NCI-H524 (cell line): ENCODE data around the gene RXRA.

Source experiments
- DNase-seq, 2 experiments: peaks; one replicate each; lab custom pipeline; 2025; lab: John Stamatoyannopoulos, UW

Gene RXRA

DNA sequence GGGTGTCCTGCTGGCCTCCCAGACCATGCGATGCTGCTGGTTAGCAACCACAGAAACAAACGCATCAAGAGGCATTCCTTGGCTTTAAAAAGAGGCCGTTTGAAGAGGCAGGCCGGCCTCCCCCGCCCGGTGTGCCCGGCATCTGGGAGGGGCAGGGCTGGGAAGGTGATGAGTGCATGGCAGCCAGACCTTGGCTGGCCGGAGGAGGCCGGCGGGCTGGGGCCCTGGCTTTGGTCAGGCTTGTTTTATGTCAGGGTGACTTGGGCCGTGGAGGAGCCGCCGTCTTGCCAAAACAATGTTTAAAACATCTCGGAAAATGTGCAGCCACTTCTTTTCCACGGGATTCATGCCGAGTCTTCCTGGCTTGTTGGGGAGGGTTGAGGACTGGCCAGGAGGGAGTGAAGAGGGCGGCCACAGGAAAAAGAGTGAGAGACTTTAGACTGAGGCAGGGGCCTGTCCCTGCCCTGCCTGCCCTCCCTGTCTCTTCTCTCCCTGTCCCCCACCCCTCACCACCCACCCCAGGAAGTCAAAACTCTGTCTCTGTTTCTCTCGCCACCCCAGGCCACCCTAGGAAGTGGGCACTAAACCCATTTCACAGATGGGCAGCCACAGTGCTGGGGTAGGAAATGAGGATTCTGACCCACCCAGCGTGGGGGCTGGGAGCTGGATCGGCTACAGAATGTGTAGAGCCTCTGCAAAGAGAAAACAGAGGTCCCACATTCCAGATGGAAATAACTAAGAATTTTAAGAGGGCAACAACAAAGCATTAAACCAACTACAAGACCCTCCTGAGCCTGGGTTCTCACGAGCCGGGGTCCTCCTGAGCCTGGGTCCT, 143.0 kb downstream of the RXRA start:
- DNase-seq: no peak

DNA sequence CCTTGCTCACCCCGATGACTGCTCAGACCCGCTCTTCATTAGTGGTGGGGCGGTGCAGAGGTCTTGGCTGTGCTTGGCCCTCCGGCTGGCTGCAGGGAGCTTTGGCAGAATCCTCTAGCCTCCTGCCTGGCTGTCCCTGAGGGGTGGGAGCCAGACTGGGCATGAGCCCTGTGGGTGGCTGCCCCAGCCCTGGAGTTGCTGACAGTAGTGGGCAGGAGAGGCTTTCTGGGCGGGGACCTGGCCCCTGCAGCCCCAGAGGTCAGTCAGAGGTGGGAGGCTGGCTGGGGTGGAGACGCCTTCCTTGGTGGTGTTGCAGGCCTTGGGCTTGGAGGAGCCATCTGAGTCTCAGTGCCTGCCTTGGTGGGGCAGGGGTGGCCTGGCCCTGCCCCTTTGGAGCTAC, 146.0 kb downstream of the RXRA start:
- DNase-seq: no peak

DNA sequence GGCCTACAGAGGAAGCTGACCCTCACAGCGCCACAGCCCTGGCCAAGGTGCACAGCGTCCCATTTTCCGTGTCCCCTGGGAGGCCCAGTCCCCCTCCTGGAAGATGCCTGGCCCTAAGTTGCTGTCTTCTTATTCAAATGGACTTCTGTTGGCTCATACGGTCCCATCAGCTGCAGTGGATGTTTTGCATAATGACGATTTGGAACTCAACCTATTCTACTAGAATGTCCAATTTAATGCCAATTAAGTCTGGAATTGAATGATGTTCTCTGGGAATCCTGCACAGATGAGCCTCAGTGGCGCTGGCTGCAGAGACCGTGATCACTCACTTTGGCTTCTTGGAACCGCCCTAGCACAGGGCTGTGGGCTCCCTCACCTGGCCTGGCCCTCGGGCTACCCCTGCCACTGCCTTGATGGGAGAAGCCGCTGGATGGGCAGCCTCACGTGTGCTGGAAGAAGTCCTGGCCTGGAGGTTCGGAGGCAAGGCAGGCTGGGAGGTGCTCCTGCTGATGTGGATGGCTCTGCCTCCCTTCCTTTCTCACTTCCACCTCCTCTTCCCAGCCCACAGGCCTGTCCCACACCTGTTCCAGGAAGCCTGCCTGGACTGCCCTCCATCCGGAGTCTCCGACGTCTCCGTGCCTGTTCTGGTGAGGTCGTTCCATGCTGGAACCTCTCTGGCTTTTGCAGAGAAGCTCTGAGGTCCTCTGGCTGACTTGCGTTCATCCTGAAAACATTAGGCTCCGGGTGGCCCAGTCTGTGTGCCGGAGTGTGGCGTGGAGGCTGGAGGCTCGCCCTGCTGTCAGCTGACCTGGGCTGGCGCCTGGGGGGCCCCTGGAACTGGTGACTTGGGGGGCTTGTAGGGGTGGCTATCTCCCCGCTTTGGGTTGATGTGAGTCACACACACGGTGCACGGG, 147.1 kb downstream of the RXRA start:
- no peak for DNase-seq

DNA sequence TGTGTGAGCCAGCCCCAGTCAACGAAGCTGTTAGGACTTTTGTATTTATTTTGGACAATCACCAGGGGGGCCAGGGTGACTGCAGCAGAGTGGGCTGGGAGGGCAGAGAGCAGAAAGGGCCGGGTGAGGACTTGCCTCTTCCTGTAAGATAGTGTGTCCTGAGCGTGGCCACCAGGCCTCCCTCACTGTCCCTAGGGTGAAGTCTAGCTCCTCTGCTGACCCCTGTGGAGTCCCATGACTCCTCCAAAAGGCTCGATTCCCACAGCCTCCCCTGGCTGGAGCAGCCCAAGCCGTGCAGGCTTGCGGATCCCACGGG, 147.8 kb downstream of the RXRA start:
- no peak for DNase-seq

DNA sequence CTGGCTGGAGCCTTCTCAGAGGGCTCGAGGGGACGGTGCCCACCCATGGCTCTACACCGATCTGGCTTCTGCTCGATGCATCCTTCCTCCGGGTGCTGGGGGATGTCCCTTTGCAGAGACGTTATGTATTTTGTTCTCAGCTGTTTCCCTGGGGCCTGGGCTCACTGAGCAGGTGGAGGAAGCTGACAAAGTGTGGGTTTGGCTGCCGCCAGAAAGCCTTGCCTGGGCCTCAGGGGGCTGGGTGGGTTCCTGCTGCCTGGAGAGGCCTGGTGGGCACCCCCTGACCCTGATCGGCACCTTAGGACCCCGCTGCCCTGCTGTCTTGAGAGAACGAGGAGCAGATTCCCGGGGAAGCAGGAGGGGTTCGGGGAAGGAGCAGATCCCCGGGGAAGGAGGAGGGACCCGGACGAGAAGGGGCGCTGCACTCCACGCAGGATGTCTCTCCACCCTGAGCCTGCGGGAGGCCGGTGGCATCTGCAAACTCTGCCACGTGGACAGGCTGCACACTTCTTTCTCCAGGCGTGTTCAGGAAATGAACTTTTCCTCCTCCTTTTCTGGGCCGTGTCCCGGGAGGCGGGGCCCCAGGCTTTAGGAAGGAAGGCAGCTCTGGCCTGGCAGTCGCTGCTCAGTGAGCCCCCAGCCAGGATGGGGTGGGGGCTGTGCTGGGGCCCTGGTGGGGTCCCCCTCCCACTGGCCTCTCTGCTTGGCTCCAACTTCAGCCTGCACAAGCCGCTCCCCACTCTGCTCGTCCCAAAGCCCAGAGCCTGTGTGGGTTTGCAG, 148.9 kb downstream of the RXRA start:
- DNase-seq: no peak

DNA sequence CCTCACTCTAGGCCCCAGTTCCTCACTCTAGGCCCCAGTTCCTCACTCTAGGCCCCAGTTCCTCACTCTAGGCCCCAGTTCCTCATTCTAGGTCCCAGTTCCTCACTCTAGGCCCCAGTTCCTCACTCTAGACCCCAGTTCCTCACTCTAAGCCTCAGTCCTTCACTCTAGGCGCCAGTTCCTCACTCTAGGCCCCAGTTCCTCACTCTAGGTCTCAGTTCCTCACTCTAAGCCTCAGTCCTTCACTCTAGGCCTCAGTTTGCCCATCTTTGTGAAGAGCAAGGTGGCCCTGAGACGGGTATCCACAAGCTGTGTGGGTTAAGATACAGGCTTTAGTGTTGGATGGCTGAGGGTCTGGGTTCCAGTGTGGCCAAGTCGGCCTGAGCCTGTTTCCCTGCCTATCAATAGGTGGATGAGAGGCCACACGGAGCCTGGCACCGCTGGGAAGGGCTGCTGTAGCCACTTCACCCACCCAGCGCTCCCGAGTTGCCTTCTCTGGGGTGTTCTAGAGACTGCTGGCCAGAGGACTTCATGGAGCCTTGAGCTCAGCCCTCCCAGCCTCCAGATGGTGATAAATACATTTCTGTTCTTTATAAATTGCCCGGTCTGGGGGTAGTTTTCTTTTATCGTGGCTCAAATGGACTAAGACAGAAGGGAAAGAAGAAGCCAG, 150.2 kb downstream of the RXRA start:
- no peak for DNase-seq

DNA sequence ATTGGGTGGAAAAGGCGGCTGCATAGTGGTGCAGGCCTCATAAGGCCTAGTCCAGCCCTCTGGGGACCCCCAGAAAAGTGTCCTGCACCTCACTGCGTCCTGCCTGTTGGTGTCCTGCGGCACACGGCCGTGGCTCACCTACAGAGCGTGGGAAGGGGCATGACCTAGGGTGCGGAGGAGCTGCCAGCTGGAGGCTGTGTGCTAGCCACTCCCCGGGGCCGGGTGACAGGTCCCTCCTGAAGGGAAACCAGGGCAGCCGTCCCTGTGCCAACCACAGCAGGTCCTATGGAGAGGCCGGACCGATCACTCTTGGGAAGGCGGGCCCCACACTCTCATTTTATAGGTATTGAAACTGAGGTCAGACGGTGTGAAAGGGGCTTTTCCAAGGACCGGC, 150.7 kb downstream of the RXRA start:
- no peak for DNase-seq

DNA sequence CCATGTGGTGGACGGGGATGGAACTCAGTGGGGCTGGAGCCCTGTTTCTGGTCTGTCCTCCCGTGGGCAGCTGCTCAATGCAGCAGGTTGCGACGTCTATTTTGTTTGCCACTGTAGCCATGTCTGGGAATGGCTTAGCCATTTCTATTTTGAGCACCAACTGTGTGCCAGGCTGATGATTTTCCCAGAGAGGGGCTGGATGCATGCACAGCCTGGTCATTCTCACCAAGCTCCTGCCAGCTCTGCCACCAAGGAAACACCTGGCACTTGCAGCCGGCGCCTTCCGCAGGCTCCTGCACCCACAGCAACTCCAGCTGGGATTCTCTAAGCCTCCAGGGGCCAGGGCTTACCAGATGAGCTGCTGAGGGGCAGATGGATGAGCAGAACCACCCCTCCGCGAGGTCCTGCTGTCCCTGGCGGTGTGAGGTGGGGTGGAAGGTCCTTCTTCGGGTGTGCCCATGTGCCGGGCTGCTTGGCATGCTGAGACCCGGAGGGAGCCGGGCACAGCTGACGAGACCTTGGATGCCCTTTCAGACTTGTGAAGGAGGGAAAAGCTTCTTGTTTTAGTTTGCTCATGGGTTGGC, 151.2 kb downstream of the RXRA start:
- DNase-seq: peak; percentile 83 to 95

DNA sequence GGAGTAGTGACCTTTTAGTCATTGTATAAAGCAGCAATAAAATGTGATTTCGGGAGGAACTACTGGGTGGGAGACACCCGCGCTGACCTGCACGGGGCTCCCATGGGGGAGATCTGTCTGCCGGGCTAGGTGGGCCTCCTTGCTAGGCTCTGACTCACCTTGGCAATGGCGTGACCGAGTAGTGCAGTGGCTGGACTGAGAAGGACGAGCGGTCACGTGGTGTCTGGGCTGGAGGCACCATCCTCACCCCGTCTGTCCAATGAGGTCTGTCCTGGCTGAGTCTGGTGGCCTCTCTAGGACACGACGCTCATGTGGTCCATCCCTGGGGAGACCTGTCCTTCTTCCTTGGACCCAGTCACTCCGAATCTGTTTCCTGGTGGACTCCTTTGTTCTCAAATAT, 151.7 kb downstream of the RXRA start:
- no peak for DNase-seq

DNA sequence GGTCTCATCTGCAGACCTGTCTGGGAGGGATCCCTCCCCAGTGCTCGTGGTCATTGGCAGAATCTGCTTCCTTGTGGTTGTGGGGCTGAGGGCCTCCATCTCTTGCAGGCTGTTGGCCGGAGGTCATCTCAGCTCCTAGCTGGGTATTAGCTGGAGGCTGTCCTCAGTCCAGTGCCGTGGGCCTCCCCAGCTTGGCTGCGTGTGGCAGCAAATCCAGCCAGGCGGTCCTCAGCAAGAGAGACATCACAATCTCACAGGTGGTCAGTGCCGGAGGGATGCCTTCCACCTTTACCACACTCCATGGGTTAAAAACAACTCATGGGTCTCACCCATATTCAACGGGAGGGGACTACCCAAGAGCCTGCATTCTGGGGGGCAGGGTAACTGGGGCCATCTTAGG, 155.5 kb downstream of the RXRA start:
- DNase-seq: no peak

DNA sequence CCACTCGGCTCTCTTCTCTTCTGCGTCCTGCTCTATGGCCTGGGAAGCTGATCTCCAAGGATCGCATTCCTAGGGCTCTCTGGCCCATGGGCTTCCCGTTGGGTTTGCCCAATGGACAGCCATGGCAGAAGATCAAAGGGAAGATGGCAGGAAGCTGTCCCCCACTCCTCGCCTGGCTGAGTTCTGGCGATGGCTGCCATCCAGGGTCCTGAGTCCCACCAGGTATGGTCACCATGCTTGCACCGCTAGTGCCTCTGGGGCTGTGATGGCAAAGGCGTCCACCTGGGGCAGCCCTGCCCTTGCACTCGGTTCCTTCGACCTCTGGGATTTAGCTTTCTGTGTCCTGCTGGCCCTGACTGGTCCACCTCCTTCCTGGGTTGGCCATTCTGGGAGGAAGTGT, 156.0 kb downstream of the RXRA start:
- DNase-seq: no peak

DNA sequence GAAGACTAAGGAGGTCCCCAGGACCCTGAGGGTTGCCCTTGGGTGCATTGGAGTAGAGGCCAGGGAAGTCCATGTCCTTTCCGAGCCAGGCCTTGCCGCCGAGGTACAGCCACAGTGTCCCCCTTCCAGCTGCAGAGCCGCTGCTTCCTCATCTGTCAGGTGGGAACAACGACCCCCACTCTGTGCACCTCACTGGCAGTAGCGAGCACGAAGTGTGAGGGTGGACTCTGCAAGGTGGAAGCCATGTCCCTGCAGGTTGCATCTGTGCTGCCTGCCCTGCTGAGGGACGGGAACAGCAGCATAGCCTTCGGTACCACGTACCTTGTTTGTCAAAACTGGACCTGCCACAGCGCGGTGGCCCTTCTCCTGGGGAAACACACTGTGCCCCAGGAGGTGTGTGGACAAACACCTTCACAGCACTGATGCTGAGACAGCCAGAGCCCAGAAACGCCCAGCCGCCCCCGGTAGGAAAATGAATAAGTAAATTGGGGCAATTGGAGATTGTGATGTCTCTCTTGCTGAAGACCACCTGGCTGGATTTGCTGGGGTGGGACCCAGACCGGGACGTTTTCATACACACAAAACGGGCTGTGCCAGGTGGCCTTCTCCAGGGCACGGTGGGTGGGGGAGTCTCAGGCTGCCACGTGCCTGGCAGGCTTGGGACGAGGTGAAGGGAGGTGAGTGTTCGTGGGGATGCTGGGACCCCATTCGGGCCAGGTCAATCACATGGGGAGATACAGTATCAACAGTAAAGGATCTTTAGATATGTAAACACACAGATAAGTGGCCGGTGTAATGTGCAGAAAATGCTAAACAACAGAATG, 157.3 kb downstream of the RXRA start:
- no peak for DNase-seq

DNA sequence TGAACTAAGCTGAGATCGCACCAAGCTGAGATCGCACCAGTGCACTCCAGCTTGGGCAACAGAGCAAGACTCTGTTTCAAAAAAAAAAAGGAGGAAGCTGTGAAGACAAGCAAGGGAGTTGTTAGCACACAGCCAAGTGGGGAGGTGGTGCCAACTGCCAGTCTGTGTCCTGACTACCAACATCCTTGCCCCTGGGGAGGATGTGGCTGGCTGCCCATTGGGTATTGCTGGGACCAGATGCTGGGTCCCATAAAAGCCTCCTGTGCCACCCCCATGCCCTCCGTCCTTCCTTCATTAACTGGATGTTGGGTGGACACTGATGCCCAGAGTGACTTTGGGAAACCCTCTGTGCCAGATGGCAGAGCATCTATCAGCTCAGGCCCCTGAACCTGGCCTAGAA, 158.2 kb downstream of the RXRA start:
- DNase-seq: no peak

DNA sequence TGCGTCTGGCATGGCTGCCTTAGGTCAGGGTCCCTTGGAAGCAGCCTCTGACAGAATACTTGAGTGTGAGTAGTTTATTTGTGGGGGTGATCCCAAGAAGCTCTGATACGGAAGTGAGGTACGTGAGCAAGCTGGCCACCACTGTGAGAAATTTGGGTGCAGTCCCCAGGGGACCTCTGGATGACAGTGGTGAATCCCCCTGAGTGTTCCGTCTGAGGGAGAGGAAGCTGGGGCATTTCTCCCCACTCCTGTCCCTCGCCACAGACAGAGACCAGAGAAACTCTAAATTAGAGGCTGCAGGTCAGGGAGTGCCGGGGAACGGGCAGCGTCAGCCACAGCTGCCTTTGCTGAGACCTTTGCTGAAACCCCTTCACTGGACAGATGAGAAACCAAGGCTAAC, 159.4 kb downstream of the RXRA start:
- DNase-seq: no peak

DNA sequence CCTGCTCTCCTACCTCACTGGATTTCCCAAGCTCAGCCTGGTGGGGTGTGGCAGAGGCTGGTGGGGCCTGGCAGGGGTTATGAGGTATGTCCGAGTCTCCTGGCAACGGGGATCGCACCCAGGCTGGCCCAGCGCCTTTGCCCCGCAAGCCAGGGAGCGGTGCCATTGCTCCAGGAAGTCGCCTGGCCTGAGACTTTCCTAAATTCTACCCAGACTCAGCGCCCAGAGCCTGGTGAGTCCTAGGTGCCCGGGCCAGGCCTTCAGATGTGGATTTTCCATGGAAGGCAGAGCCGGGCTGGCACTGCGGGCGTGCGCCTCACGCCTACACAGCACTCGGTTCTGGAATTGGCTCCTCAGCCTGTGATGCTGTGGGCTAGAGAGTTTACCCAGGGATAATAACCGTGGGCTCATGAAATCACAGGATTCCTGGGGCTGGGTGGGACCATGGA, 159.9 kb downstream of the RXRA start:
- no peak for DNase-seq

DNA sequence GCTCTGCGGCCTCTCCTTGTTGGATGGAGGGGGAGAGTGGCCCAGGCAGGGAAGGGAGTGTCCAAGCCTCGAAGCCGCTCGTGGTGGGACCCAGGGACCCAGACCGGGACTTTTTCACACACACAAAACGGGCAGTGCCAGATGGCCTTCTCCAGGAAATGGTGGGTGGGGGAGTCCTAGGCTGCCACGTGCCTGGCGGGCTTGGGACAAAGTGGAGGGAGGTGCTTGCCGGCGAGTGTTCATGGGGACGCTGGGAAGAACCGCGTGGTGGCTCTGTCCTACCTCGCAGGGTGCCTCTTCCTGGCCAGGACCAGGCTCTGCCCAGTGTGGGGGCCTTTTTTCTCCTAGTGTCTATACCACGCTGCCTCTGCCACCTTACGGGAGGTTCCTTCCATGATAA, 160.3 kb downstream of the RXRA start:
- DNase-seq: no peak
